PC-9 (cell line): Measurements from ENCODE around the gene RPL13.

Experiments
- EZH2 ChIP-seq: fragments of 200-600 bp; sonication (generic); IDR thresholded peaks from 2 replicates; pipeline ENCODE4 v1.8.0; 2017; ENCODE audit warnings: antibody characterized with exemption, low read depth
- TF ChIP-seq, protein P1 (sequence below): fragments of 200-600 bp; sonication (generic); conservative IDR thresholded peaks from 2 replicates; pipeline ENCODE4 v1.6.1; 2017; ENCODE audit warnings: mixed run types, antibody characterized with exemption, mild to moderate bottlenecking, moderate library complexity

DNA sequence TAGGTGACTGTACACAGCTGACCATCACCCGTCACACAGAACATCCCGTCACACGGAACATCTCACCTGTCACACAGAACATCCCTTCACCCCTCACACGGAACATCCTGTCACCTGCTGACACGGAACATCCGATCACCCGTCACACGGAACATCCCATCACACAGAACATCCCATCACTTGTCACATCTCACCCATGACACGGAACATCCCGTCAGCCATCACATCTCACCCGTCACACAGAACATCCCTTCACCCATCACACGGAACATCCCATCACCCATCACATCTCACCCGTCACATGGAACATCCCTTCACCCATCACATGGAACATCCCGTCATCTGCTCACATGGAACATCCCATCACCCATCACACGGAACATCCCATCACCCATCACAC, 18.9 kb downstream of the RPL13 start:
- TF ChIP-seq, protein P1, sequence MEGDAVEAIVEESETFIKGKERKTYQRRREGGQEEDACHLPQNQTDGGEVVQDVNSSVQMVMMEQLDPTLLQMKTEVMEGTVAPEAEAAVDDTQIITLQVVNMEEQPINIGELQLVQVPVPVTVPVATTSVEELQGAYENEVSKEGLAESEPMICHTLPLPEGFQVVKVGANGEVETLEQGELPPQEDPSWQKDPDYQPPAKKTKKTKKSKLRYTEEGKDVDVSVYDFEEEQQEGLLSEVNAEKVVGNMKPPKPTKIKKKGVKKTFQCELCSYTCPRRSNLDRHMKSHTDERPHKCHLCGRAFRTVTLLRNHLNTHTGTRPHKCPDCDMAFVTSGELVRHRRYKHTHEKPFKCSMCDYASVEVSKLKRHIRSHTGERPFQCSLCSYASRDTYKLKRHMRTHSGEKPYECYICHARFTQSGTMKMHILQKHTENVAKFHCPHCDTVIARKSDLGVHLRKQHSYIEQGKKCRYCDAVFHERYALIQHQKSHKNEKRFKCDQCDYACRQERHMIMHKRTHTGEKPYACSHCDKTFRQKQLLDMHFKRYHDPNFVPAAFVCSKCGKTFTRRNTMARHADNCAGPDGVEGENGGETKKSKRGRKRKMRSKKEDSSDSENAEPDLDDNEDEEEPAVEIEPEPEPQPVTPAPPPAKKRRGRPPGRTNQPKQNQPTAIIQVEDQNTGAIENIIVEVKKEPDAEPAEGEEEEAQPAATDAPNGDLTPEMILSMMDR = no peak
- no peak for TF ChIP-seq EZH2
